GM23248 (cell line): ENCODE results near the gene BEST2. TPM values are rescaled to one million over a fixed set of nuclear protein-coding genes. Genes with fewer than 3 reads are reported as not detected.
"Not testable (repeated sequence)": the region's sequence is repeated elsewhere in the genome, so short reads cannot be mapped to it uniquely, and the experiment has no call there.

ENCODE experiments used
- DNase-seq: peaks from one replicate; pipeline ENCODE4 v3.0.0-alpha.2; 2015
- H2AFZ ChIP-seq: fragments of 200-600 bp; sonication (generic); 2 replicates; pipeline ENCODE4 v1.6.1; 2016; ENCODE audit warnings: antibody characterized with exemption
- H3F3A ChIP-seq: fragments of 200-600 bp; sonication (generic); 2 replicates; pipeline ENCODE4 v1.6.1; 2016; ENCODE audit warnings: mild to moderate bottlenecking, antibody characterized with exemption, mixed run types; ENCODE audit not compliant: insufficient read depth
- H3K27ac ChIP-seq: fragments of 200-600 bp; sonication (generic); 2 replicates; pipeline ENCODE4 v1.5.1; 2016; ENCODE audit warnings: mild to moderate bottlenecking
- H3K27me3 ChIP-seq: fragments of 200-600 bp; sonication (generic); replicated peaks from 2 replicates; pipeline ENCODE4 v1.6.1; 2016; ENCODE audit warnings: mild to moderate bottlenecking; ENCODE audit not compliant: insufficient read depth
- H3K36me3 ChIP-seq: fragments of 200-600 bp; sonication (generic); 2 replicates; pipeline ENCODE4 v1.6.1; 2016; ENCODE audit warnings: low read depth, mild to moderate bottlenecking
- H3K4me1 ChIP-seq: fragments of 200-600 bp; sonication (generic); 2 replicates; pipeline ENCODE4 v1.6.1; 2016; ENCODE audit warnings: mild to moderate bottlenecking; ENCODE audit not compliant: insufficient read depth
- H3K4me2 ChIP-seq: fragments of 200-600 bp; sonication (generic); one replicate; pipeline ENCODE4 v1.6.1; 2016; ENCODE audit warnings: mild to moderate bottlenecking; ENCODE audit not compliant: unreplicated experiment
- H3K4me3 ChIP-seq: fragments of 200-600 bp; sonication (generic); 2 replicates; pipeline ENCODE4 v1.5.1; 2016; ENCODE audit warnings: mild to moderate bottlenecking
- H3K79me2 ChIP-seq: fragments of 200-600 bp; sonication (generic); 2 replicates; pipeline ENCODE4 v1.6.1; 2016; ENCODE audit warnings: mild to moderate bottlenecking; ENCODE audit not compliant: insufficient read depth
- H3K9ac ChIP-seq: fragments of 200-600 bp; sonication (generic); 2 replicates; pipeline ENCODE4 v1.6.1; 2016; ENCODE audit warnings: mild to moderate bottlenecking
- H3K9me2 ChIP-seq: fragments of 200-600 bp; sonication (generic); 2 replicates; pipeline ENCODE4 v1.6.1; 2016; ENCODE audit warnings: mixed run types, mild to moderate bottlenecking, moderate library complexity; ENCODE audit not compliant: insufficient read depth
- H3K9me3 ChIP-seq: fragments of 200-600 bp; sonication (generic); one replicate; pipeline ENCODE4 v1.6.1; 2017; ENCODE audit warnings: low read depth
- H4K20me1 ChIP-seq: fragments of 200-600 bp; sonication (generic); 2 replicates; pipeline ENCODE4 v1.6.0; 2016; ENCODE audit not compliant: insufficient read depth
- EZH2 ChIP-seq: fragments of 200-600 bp; sonication (generic); IDR thresholded peaks from 2 replicates; pipeline ENCODE4 v1.6.1; 2018; ENCODE audit warnings: antibody characterized with exemption, mild to moderate bottlenecking; ENCODE audit not compliant: insufficient read depth, poor library complexity, severe bottlenecking
- EZH2phosphoT487 ChIP-seq: fragments of 200-600 bp; sonication (generic); IDR thresholded peaks from 2 replicates; pipeline ENCODE4 v1.6.1; 2018; ENCODE audit warnings: antibody characterized with exemption, moderate library complexity, mild to moderate bottlenecking, low read depth; ENCODE audit not compliant: insufficient read depth
- WGBS, 2 experiments: methylation state at CpG; one replicate each; pipeline ENCODE4 v1.1.6; 2015 to 2017; ENCODE audit warnings: low lambda C conversion rate in 2 of 2, low coverage in 1 of 2; ENCODE audit errors: missing lambda C conversion rate in 2 of 2; 5-methylcytosine and 5-hydroxymethylcytosine counted together
- in situ Hi-C: fragments of 300-500 bp; cut with MboI; formaldehyde crosslinking; loops from 2 replicates; pipeline ENCODE4 v1.15.0; 2020
- polyA plus RNA-seq: library from polyadenylated mRNA; unstranded; fragments of >200 nt; fragmentation: Nextera tagmentation; extraction: Ambion mirVana; gene quantifications from 2 replicates; pipeline ENCODE4 v1.2.1, GENCODE V29; 2016
- total RNA-seq: library from RNA; depleted of rRNA; stranded (reverse); fragments of >200 nt; shearing (Covaris generic); gene quantifications from 2 replicates; pipeline ENCODE4 v1.2.3, GENCODE V29; 2014

The BEST2 gene
- total and polyA plus RNA-seq, 2 experiments from 2014 or later, result not detected

- H3K4me1 ChIP-seq, result peaks cover 10% of the 10 kb centered on the region; the same call in 1 of the 2 replicates
- H3K9me3 ChIP-seq, result no peaks in the 10 kb centered on the region
- H3K36me3 ChIP-seq, result no peaks in the 10 kb centered on the region
- peaks cover 40% of the 10 kb centered on the region for H3F3A ChIP-seq
- no peak overlapping the region for H3K27ac ChIP-seq
- TF ChIP-seq EZH2phosphoT487 (no peak), EZH2 (no peak)
- H3K27me3 ChIP-seq, result no peaks in the 10 kb centered on the region
- WGBS, 2 experiments, result 86 to 88% methylated on average over 6 of the region's 6 CpGs
- no peak overlapping the region for H2AFZ ChIP-seq
- H3K4me3 ChIP-seq, result no peak overlapping the region
- H3K9ac ChIP-seq, result no peak overlapping the region
- H4K20me1 ChIP-seq, result no peaks in the 10 kb centered on the region
- in situ Hi-C loops, result no loop called here
- no peak for DNase-seq
- H3K4me2 ChIP-seq, result no peak overlapping the region
- no peaks in the 10 kb centered on the region for H3K9me2 ChIP-seq
- H3K79me2 ChIP-seq, result peaks cover 12% of the 10 kb centered on the region
Observed at GRCh38 chr19:12797141-12797587, 45.6 kb downstream of the BEST2 start.

DNA sequence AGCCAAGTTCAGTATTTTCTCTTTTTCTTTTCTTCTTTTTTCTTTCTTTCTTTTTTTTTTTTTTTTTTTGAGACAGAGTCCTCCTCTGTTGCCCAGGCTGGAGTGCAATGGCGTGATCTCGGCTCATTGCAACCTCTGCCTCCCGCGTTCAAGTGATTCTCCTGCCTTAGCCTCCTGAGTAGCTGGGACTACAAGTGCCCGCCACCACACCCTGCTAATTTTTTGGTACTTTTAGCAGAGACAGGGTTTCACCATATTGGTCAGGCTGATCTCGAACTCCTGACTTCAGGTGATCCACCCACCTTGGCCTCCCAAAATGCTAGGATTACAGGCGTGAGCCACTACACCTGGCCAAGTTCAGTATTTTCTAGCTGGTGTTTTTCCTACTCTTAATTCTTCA lies 46.0 kb downstream of the BEST2 start:
- H2AFZ ChIP-seq, DNase-seq, H4K20me1 ChIP-seq, H3K27ac ChIP-seq, in situ Hi-C loops, H3K9me3 ChIP-seq, H3K9me2 ChIP-seq, H3K36me3 ChIP-seq, H3K9ac ChIP-seq, H3K4me3 ChIP-seq, H3K4me2 ChIP-seq, H3K27me3 ChIP-seq, H3K79me2 ChIP-seq: not testable (repeated sequence)
- WGBS, 2 experiments, result 95 to 96% methylated on average over 7 of the region's 7 CpGs
- H3F3A ChIP-seq, result peaks cover 40% of the 10 kb centered on the region
- H3K4me1 ChIP-seq, result peaks cover 10% of the 10 kb centered on the region; the same call in 1 of the 2 replicates

DNA sequence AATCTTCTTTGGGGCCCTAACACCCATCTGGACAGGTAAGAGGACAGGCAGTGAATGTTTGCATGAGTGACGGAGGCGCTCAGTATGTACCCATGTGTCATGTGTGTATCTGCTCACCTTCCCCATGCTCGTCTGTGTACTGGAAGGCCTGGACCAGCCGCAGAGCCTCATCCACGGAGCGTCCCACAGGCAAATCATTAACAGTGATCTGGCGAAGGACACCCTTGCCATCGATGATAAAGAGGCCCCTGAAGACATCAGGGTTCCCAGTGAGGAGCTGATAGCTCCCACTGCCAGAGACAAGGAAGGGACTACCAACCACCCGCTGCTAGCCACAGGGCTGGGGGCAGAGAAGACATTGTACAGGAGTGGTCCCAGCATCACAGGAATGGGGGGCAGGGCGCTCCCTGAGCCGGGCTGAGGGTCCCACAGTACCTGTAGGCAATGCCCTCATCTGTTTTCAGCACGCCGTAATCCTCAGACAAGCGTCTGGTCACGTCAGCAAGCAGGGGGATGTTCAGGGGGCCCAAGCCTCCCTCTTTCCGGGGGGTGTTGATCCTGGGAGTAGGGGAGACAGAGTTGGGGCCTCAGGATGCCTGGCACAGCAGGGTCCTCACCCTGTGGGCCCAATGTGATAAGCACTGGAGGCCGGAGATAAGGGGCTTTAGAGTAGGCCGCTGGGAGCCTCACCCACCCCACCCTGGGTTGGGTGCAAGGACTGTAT lies 48.3 kb downstream of the BEST2 start:
- H3F3A ChIP-seq, result peaks cover 25% of the 10 kb centered on the region; the same call in 1 of the 2 replicates
- no peaks in the 10 kb centered on the region for H3K9me3 ChIP-seq
- no peak for TF ChIP-seq EZH2phosphoT487
- TF ChIP-seq EZH2, result no peak
- H3K4me1 ChIP-seq, result peaks cover 5% of the 10 kb centered on the region; the same call in 1 of the 2 replicates
- no peak overlapping the region for H3K27ac ChIP-seq
- in situ Hi-C loops, result no loop called here
- no peaks in the 10 kb centered on the region for H4K20me1 ChIP-seq
- no peak overlapping the region for H3K9ac ChIP-seq
- H3K79me2 ChIP-seq, result no peaks in the 10 kb centered on the region; the same call in 1 of the 2 replicates
- no peaks in the 10 kb centered on the region for H3K9me2 ChIP-seq
- no peak for DNase-seq
- no peak overlapping the region for H2AFZ ChIP-seq
- H3K27me3 ChIP-seq, result no peaks in the 10 kb centered on the region
- 90 to 91% methylated on average over 15 to 18 of the region's 18 CpGs for WGBS, 2 experiments
- H3K4me2 ChIP-seq, result no peak overlapping the region
- no peak overlapping the region; the same call in 1 of the 2 replicates for H3K4me3 ChIP-seq
- no peaks in the 10 kb centered on the region for H3K36me3 ChIP-seq

- no peaks in the 10 kb centered on the region for H3K9me3 ChIP-seq
- peaks cover 21% of the 10 kb centered on the region; the same call in 1 of the 2 replicates for H3F3A ChIP-seq
- 93 to 100% methylated on average over 1 of the region's 1 CpG for WGBS, 2 experiments
- H3K36me3 ChIP-seq, result no peaks in the 10 kb centered on the region
- H3K4me2 ChIP-seq, result peak overlapping the region; percentile 95
- 0 out of 2 replicates have a peak overlapping the region, but pooled peaks have one; percentile 92 for H2AFZ ChIP-seq
- TF ChIP-seq EZH2phosphoT487 (no peak), EZH2 (no peak)
- DNase-seq, result peak; percentile 30
- H3K27ac ChIP-seq, result no peak overlapping the region
- H3K4me1 ChIP-seq, result peaks cover 5% of the 10 kb centered on the region; the same call in 1 of the 2 replicates
- no peaks in the 10 kb centered on the region for H4K20me1 ChIP-seq
- H3K27me3 ChIP-seq, result no peaks in the 10 kb centered on the region
- in situ Hi-C loops, result no loop called here
- H3K79me2 ChIP-seq, result no peaks in the 10 kb centered on the region; the same call in 1 of the 2 replicates
- H3K9ac ChIP-seq, result peak overlapping the region; percentile 83
- peak overlapping the region; percentile 83 for H3K4me3 ChIP-seq
- no peaks in the 10 kb centered on the region for H3K9me2 ChIP-seq
Observed at GRCh38 chr19:12800466-12800770, 48.8 kb downstream of the BEST2 start.
